Right lobe of liver (tissue), 4 donors: ENCODE results near the gene ZNF799.

Experiments
- CTCF ChIP-seq, 4 donors: fragments of 200-600 bp in 3 of 4; fragments of 450-650 bp in 1 of 4; IDR thresholded peaks; one replicate each; pipeline versions ENCODE4 v1.5.1 to v1.8.0; 2016 to 2022; ENCODE audit warnings: antibody characterized with exemption in 4 of 4, mild to moderate bottlenecking in 2 of 4
- POLR2A ChIP-seq: fragments of 450-650 bp; IDR thresholded peaks from one replicate; pipeline ENCODE4 v1.6.1; 2017; ENCODE audit warnings: antibody characterized with exemption, mild to moderate bottlenecking
- donor health status: DM: no; HTN: no; CAD: no.
- donor health status: DM: no; HTN: no; CAD: no.
- donor health status: DM: no; HTN: yes; CAD: no.

GRCh38 chr19:12450844-12451243 is 49.8 kb upstream of the ZNF799 start:
- TF ChIP-seq CTCF (IDR thresholded peaks at IDR 0.05) (no peak), POLR2A (no peak)
